ENCODE results near the gene RGS16.
A peak's percentile ranks its signal among the peaks of the same experiment; 100 is the strongest.

RGS16 gene

GRCh38 chr1:182629080-182629479 is 24.9 kb upstream of the RGS16 start:
- DNase-seq, result no peak

- no peak for DNase-seq
Observed at GRCh38 chr1:182628657-182629056, 24.5 kb upstream of the RGS16 start.

- no peak for DNase-seq
Observed at GRCh38 chr1:182627622-182628021, 23.4 kb upstream of the RGS16 start.

- DNase-seq, result no peak
Observed at GRCh38 chr1:182626527-182626926, 22.3 kb upstream of the RGS16 start.

- DNase-seq, result no peak
Observed at GRCh38 chr1:182625719-182626504, 21.7 kb upstream of the RGS16 start.

GRCh38 chr1:182625024-182625423 is 20.8 kb upstream of the RGS16 start:
- DNase-seq, result no peak

- DNase-seq, result no peak
Observed at GRCh38 chr1:182624577-182624976, 20.4 kb upstream of the RGS16 start.

- DNase-seq, result no peak
Observed at GRCh38 chr1:182622901-182623528, 18.8 kb upstream of the RGS16 start.

- no peak for DNase-seq
Observed at GRCh38 chr1:182621906-182622305, 17.7 kb upstream of the RGS16 start.

GRCh38 chr1:182620924-182621585 is 16.9 kb upstream of the RGS16 start:
- DNase-seq, result no peak

- no peak for DNase-seq
Observed at GRCh38 chr1:182617734-182618351, 13.7 kb upstream of the RGS16 start.

- no peak for DNase-seq
Observed at GRCh38 chr1:182617014-182617429, 12.8 kb upstream of the RGS16 start.

GRCh38 chr1:182616130-182617013 is 12.2 kb upstream of the RGS16 start:
- DNase-seq, result peak; percentile 61

- no peak for DNase-seq
Observed at GRCh38 chr1:182615468-182616129, 11.4 kb upstream of the RGS16 start.

GRCh38 chr1:182614796-182615454 is 10.7 kb upstream of the RGS16 start:
- DNase-seq, result peak; percentile 54

GRCh38 chr1:182611787-182612186 is 7.6 kb upstream of the RGS16 start:
- no peak for DNase-seq

- no peak for DNase-seq
Observed at GRCh38 chr1:182611326-182611725, 7.1 kb upstream of the RGS16 start.

- no peak for DNase-seq
Observed at GRCh38 chr1:182610606-182611194, 6.5 kb upstream of the RGS16 start.

- no peak for DNase-seq
Observed at GRCh38 chr1:182608845-182609610, 4.8 kb upstream of the RGS16 start.

GRCh38 chr1:182608236-182608635 is 4.0 kb upstream of the RGS16 start:
- no peak for DNase-seq
